GM18511 (cell line): ENCODE measurements around the gene LRRC59.
"Not testable (repeated sequence)": the region's sequence is repeated elsewhere in the genome, so short reads cannot be mapped to it uniquely, and the experiment has no call there.

ENCODE experiments used
- ATAC-seq: cut with Tn5 transposase; IDR thresholded peaks from one replicate; pipeline ENCODE4 v1.9.1; 2021; ENCODE audit warnings: mild to moderate bottlenecking, moderate library complexity; ENCODE audit not compliant: unreplicated experiment

The LRRC59 gene

DNA sequence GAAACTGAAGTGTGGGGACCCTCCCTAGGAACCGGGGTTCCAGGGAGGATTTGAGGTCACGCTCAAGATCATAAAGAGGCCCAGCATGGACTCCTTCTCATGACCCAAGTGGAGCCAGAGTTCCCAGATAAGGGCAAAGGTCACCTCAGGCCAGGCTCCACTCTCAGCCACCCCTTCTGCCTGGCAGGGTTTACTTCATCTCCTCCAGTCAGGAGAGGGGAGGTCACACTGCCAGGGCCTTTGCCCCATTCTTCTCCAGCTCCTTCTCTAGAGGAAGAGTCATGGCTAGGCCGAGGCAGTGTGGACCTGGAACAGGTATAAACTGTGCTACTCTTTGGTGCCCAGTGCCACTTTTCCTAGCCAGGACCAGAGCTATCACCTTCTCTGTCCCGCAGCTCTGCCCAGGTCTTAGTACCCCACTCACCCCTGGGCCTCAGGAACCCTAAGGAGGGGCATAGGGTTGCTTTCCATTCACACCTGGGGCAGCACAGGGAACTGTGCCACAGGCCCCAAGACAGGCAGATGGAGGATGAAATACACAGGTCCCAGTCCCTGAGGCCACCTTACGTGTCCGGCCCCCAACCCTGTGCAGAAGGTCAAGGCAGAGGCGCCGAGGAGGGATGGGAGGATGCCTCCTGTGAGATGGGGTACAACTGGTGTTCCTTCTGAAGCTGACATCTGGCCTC, 27.8 kb upstream of the LRRC59 start:
- ATAC-seq: no peak

DNA sequence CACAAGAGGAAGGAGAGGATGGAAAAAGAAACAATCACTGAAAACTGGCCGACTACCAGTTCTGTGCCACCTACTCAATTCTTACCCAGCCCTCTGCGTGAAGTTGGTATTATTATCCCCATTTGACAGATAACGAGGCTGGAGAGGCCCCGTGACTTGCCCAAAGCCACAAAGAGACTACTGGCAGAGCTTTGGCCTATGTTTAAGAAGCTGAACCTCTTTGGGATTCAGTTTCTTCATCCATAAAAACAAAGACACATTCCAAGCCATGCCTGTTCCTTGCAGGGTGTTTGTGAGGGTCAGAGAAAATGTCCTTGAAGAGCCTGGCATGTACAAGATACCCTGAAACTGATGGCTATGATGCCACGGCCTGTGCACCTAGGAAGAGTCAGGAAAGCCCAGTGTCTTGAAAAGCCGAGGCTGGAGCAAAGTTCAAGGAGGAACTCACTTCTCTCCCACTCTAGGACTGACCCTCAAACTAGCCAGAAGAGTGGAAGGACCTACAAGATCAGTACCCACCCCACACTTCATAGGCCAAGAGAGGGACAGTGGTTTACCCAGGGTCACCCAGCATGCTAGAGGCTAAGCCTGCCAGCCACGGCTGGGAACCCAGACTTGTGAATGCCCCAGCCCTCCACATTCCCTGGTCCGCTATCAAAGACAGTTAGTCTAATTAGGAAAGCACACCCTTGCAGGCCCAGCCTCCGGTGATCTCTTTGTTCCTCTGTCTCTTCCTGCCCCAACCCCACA, 27.1 kb upstream of the LRRC59 start:
- ATAC-seq: no peak

DNA sequence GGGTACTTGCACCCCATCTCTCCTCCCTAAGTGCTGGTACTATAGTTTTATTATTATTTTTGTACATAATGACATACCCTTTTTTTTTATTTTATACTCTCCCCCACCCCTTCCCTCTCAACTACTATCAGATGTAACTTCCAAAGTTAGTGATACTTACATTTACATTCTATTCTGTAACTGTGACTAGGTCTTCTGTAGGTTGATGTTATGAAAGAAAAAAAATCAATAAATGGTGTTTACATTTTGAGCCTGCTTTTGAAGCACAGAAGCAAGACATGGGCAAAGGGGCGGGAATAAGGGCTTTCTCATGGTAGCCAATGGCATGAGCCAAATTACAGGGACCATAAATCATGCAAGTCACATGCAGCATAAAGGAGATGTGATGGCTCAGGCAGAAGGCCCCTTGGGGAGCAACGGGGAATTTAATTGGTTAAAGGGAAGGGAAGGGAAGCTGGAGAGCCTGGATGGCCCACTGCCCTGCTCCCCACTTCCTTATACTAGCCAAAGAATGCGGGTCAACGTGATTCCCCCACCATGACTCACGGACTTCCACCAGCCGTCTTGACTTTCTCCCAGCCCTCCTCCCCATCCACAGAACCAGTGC, 26.3 kb upstream of the LRRC59 start:
- no peak for ATAC-seq

DNA sequence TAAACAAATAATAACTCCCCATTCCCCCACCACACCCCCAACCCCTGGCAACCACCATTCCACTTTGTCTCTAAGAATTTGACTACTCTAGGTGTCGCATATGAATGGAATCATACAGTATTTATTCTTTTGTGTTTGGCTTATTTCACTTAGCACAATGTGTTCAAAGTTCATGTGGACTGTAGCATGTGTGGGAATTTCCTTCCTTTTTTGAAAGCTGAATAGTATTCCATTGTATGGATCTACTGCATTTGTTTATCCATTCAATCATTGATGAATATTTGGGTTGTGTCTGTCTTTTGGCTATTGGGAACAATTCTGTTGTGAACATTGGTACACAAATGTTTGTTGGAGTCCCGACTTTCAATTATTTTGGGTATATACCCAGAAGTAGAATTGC, 25.4 kb upstream of the LRRC59 start:
- ATAC-seq: no peak

DNA sequence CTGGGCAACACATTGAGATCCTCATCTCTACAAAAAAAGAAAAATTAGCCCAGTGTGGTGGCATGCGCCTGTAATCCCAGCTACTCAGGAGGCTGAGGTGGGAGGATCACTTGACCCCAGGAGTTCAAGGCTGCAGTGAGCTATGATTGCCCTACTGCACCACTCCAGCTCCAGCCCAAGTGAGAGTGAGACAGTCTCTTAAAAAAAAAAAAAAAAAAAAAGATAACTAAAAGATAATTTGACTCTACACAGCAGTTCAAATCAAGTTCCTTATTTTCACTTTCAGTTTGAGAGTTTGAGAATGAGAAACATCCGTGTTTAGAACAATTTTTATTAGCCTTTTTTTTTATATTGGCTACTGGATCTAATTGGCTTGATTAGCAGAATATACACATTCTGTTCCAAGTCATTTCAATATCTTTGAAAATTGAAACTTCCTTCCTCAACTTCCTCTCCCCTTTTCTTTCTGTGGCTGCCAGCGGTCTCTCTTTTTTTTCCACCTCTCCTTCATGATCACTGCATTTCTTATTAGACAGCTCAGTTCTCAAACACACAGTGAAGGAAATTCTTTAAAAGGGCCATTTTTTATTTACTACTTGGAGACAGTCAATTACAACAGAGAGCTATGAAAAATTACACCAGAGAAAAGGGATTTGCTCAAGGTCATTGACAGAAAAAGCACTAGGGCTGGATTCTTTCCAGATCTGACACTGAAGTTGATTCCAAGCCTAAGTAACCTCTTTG, 24.2 kb upstream of the LRRC59 start:
- ATAC-seq: no peak

DNA sequence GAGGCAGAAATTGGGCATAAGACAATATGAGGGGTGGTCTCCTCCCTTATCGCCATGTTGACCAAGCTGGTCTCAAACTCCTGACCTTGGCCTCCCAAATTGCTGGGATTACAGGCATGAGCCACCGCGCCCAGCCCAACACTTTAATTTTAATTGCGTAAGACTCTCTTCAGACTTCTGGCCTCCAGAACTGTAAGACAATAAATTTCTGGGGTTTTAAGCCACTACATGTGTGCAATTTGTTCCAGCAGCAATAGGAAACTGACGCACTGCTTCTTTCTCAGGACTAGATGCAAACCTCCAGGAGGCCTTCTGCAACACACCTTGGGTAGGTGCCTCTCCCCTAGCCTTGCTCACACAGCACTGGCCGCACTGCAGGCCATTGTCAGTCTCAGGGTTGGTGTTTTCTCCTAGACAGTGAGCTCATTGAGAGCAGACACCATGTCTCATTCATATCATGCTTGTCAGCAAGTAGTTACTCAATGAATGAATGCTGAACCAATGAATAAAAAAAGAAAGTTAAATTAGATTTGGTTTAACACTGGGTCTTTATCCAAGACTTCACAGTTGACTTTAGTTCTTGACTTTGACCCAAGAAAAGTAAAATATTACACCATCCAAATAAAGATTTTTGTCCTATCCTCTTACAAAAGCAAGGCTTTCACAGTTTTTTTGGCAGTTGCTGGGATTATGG, 23.2 kb upstream of the LRRC59 start:
- no peak for ATAC-seq

DNA sequence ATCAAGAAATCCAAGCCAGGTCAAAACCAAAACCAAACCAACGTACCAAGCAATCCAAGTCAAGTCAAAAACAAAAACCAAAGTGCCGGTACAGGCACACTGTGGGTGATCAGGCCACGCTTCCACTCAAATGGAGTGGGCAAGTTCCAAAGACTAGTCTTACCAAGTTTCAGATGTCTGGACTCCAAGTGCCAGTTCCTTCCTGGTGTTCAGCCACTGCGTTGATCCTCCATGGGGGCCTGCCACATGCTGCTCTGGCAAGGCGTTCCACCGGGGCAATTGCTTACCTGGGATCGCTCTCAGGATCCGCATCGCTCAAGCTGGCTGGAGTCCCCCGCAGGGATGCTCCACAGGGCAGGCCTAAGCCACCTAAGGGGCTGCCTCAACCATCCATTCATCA, 22.3 kb upstream of the LRRC59 start:
- not testable (repeated sequence) for ATAC-seq

DNA sequence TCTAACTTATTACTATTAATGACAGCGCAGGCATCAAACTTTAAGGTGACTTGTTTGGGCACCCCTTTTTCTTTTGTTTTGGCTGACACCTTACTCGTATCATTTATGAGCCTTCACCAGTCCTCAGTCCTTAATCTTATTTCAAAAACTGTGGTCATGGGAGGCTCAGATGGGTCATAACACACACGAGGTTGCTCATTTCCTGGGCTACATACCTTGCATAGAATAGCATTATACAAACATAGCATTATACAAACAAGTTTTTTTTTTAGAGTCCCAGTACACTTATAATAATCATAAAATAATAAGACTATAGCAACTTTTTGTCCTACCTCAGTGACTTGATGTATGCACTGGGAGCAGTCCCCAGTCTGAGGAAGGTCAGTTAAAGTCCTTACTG, 17.5 kb upstream of the LRRC59 start:
- ATAC-seq: no peak

DNA sequence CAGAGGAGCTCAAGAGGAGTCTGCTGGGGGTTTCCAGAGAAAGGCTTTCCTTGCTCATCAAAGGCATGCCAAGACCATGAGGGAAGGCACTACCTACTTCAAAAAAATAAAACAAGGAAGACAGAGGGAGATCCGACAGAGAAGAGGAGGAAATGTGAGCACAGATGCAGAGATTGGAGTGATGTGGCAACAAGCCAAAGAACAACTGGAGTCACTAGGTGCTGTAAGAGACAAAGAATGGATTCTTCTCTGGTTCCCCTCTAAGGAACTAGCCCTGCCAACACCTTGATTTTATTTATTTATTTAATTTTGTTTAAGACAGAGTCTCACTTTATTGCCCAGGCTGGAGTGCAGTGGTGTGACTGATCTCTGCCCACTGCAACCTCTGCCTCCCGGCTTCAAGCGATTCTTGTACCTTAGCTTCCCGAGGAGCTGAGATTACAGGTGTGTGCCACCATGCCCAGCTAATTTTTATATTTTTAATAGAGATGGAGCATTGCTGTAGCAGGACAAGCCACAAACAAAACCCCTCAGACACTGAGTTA, 14.9 kb upstream of the LRRC59 start:
- ATAC-seq: no peak

DNA sequence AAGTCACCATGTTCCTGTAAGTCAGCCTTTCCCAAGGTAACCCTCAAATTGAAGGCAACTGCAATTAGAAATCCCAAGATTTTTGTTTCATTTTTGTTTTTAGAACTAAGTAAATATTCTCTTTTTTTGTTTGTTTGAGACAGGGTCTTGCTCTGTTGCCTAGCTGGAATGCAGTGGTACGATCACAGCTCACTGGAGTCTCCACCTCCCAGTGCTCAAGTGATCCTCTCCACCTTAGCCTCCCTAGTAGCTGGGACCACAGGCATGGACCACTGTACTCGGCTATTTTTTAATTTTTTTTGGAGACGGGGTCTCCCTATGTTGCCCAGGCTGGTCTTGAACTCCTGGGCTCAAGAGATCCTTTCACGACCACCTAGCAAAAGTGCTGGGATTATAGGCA, 10.6 kb upstream of the LRRC59 start:
- no peak for ATAC-seq

DNA sequence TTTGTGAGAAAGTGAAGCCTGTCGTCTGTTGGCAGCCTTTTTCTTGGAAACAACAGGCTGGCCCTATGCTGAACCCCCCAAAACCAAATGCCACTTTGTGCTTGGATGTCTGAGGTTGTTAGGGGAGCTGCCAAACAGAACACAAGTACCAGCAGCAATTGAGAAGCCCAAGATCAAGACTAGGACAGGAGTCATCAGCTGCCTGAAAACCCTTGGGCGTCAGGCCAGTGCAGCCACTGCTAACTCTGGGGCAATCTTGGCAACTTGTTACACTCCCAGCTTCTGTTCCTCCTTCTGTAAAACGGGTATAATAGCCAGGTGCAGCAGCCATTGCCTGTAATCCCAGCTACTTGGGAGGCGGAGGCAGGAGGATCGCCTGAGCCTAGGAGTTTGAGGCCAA, 9.3 kb upstream of the LRRC59 start:
- ATAC-seq: no peak

DNA sequence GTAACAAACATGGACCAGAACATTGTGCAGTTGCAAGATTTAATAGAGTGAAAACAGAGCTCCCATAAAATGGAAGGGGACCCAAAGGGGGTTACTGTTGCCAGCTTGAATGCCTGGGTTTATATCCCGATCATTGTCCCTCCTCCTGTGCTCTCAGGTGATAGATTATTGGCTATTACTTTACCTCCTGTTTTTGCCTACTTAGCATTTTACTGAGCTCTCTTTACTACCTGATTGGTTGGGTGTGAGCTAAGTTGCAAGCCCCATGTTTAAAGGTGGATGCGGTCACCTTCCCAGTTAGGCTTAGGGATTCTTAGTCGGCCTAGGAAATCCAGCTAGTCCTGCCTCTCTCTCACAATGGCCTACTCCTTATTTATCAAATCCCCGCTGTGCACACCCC, 8.0 kb upstream of the LRRC59 start:
- not testable (repeated sequence) for ATAC-seq

DNA sequence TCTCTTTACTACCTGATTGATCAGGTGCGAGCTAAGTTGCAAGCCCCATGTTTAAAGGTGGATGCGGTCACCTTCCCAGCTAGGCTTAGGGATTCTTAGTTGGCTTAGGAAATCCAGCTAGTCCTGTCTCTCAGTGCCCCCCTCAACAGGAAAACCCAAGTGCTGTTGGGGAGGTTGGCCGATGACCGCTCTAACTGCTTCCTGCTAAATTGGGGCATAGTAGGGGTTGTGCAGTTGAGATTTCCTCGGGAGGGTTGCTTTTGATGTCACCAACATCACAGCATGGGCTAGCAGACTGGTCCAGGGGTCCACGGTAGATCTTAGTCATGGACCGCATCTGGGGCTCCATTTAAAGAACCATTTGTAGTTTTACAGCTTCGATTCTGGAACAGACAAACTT, 2.3 kb upstream of the LRRC59 start:
- ATAC-seq: not testable (repeated sequence)

DNA sequence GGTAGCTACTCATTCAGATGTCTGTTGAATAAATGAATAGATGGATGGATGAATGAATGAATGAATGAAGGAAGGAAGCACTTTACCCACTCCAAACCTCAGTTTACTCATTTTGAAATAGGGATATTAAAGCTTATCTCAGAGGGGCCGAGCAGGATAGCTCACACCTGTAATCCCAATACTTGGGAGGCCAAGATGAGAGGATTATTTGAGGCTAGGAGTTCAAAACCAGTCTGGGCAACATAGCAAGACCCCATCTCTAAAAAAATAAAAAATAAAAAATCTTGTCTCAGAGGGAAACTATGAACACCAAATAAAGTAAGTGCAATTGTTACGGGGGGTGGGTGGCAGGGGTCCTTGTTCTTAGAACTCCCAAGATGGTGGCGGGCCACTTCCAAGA, 1.3 kb upstream of the LRRC59 start:
- not testable (repeated sequence) for ATAC-seq

DNA sequence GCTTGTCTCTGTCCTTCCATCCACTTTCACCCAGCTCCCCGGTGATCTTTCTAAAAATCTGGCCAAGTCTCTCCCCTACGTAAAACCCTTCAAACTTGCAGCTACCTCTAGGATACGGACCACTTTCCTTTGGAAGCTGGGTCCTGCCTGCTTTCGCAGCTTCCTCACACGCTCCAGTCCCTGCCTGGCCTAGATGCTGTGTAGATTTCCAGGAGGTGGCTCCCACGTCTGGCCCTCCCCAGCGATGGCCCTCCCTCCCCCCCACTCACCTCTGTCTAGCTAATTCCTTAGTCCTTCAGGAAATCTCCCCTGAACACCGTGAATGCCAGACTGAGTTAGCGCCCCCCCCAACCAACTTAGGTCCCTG, 579 bp upstream of the LRRC59 start:
- no peak for ATAC-seq

DNA sequence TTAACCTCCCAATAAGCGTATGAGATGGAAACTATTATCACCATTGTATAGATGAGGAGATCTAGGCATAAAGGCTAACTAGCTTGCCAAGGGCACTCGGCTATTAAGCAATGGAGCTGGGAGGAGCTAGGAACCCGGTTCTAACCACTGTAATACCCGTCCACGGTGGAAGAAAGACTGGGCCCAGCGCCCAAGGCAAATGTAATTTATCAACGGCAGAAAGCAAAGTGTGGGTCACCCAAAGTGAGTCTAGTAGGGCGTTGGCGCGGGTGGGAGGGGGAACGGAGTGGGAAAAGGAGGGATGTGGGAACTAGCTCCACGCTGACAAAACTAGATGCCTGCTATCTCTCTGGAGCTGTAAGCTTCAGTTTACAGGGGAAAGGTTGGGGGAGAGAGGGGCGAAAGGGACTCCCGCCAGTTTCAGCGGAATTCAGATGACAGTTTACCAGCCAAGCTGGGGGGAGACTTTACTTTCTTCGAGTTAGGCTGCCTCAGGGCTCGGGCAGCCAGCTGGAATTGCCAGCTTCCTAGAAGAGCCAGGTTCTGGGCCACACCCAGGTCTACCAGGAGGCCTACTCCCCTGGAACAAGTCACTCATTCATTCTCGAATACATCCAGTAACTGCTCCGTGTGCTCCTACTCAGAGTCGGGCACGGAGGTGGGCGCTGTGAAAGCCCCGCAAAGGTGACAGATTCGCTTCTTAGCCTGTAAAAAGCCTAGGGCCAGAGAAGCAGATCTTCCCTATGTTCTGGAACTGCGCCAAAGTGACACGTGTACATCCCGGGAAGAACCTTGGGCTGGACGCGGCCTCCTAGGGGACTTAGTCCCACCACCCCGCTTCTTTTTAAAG, 837 bp downstream of the LRRC59 start:
- no peak for ATAC-seq

DNA sequence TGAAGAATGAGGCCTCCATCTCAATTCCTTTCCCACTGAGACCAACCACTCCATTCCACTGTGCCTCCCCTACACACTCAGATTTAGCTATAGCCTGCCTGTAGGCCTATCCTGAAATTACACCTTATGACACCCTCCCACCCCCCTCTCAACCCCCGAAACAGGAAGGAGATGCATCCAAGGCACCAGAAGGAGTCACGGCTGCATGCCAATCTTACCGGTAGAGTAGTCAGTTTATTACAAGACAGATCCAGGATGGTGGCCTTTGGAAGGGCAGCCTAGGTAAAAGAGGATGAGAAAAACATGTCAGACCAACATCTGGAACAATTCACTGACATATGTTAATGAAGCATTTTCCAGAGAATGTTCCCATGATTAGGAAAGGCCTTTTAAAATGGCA, 2.6 kb downstream of the LRRC59 start:
- ATAC-seq: no peak

DNA sequence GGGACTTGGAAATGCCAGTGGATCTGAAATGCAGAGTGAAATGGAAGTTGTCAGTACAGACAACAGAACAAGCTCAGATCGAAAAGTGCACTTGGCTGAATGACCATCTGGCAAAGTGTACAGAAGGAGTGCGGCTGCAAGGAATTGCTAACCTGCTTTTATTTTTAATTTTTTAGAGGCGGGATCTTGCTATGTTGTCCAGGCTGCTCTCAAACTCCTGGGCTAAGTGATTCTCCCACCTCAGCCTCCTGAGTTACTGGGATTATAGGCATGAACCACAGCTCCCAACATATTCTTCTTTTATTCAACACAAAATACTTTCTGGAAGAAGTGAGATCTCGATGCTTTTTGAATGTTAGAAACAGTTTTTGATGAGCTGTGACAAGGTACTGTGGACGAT, 3.6 kb downstream of the LRRC59 start:
- no peak for ATAC-seq

DNA sequence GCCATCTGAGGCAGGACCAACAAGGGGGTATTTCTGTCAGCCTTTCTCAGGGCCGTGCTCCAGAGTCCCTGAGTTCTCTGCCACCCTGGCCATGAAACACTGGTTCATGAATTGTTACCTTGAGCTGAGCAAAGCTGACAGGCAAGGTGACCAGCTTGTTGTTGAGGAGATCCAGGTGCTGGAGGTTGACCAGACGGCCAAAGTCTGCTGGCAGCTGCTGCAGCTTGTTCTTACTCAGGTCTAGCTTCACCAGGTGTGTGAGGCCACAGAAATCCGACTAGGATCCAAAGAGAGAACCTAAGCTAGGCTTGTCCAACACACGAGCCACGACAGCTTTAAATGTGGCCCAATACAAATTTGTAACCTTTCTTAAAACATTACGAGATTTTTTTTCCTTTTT, 4.7 kb downstream of the LRRC59 start:
- ATAC-seq: no peak

DNA sequence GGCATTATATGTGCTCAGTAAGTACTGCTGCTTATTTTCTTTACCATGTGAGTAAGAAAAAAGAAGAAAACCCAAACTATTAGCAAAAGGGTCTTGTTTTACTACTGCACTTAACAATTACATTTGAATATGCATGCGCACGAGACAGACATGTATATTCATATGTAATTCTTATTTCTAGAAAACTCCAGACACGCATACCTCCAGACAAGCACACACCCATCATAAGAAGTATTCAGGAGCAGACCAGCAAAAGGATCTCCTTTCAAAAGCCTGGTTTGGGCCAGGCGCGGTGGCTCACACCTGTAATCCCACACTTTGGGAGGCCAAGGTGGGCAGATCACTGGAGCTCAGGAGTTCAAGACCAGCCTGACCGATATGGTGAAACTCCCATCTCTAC, 7.8 kb downstream of the LRRC59 start:
- ATAC-seq: no peak
